Measurements from ENCODE around the gene CBFA2T2.

CBFA2T2 gene

DNA sequence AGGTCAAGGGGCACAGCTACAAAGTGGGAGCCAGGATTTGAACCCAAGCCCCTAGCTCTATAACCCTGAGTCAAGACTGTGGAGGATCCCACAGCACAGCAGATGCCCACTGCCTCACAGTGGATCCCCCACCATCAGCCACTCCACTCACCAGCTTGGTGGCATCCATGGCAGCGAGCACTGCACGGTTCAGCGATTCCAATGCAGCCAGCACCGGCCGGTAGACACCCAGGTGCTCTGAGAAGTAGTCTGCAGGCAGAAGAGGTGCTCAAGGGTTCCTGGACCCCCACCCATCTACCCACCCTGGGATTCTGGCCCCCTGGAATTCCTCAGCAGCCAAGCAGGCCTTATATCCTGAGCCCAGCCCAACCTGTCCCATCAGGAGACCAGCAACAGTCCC lies 179.3 kb downstream of the CBFA2T2 start:
- TF ChIP-seq, protein P1, sequence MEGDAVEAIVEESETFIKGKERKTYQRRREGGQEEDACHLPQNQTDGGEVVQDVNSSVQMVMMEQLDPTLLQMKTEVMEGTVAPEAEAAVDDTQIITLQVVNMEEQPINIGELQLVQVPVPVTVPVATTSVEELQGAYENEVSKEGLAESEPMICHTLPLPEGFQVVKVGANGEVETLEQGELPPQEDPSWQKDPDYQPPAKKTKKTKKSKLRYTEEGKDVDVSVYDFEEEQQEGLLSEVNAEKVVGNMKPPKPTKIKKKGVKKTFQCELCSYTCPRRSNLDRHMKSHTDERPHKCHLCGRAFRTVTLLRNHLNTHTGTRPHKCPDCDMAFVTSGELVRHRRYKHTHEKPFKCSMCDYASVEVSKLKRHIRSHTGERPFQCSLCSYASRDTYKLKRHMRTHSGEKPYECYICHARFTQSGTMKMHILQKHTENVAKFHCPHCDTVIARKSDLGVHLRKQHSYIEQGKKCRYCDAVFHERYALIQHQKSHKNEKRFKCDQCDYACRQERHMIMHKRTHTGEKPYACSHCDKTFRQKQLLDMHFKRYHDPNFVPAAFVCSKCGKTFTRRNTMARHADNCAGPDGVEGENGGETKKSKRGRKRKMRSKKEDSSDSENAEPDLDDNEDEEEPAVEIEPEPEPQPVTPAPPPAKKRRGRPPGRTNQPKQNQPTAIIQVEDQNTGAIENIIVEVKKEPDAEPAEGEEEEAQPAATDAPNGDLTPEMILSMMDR (IDR thresholded peaks at IDR 0.05) = no peak

DNA sequence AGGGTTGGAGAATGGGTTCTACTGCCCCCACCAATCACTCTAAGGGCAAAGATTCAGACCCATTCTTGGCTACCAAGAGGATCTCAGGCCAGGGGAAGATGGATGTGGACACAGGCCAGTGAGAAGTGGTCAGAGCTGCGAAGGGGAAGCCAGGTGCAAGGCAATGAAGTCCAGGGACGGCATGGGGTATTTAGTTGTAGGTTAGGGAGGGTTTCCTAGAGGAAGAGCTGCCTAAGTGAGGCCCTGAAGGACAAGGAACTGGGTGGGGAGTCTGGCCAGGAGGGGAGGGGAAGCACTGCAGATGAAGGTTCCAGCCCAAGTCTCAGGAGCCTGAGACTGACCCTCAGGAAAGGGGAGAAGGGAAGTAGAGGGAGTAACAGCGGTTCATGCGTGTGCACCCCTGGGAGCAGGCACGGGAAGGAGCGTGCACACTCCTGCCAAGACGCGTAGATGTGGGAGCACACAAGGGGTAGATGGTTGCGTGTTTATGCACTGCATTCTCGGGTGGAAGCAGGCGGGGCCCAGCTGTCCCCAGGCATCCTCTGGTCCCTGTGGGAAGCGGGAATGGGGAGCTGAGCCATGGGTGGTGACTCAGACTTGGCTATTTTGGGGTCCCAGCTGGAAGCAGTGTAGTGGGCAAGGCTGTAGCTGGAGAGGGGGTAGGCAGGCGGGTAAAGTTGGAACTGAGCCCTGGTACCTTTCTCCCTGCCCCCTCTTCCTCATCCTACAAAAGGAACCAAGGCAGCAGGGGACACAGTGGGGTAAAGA lies 180.2 kb downstream of the CBFA2T2 start:
- TF ChIP-seq, protein P1 (IDR thresholded peaks at IDR 0.05) = no peak

DNA sequence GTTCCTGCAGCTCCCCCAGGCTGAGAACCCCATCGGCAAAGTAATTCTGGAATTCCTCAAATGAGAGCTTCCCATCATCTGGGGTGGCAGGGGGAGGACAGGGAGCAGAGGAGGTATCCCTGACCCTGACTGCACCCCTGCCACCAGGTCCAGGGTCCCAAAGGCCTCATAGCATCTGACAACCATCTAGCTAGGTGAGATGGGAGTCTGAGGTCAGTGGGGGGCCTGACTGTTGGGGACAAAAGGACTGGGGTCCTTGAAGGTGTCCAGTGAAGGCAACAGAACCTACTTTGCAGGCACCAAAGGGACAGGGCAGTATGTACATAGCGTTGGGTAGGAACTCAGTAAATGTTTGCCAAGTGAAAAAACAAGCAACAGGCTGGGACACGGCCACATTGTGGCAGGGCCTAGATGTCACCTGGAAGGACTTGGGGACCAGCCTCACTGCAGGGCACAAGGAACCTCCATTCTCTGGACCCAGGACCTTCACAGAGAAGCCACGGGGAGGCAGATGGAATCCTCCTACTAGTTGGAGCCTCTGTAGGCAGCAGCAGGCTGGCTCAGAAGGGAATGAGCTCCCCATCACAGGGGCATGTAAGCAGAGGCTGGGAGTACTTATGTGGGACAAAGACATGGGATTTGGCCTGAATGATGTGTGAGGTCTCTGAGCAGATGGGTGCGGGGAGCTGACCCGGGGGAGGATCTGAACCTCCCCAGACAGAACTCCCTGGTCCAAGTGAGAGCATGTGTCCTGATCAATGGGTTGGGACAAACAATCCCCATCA lies 181.0 kb downstream of the CBFA2T2 start:
- TF ChIP-seq, protein P1 (IDR thresholded peaks at IDR 0.05) = no peak

DNA sequence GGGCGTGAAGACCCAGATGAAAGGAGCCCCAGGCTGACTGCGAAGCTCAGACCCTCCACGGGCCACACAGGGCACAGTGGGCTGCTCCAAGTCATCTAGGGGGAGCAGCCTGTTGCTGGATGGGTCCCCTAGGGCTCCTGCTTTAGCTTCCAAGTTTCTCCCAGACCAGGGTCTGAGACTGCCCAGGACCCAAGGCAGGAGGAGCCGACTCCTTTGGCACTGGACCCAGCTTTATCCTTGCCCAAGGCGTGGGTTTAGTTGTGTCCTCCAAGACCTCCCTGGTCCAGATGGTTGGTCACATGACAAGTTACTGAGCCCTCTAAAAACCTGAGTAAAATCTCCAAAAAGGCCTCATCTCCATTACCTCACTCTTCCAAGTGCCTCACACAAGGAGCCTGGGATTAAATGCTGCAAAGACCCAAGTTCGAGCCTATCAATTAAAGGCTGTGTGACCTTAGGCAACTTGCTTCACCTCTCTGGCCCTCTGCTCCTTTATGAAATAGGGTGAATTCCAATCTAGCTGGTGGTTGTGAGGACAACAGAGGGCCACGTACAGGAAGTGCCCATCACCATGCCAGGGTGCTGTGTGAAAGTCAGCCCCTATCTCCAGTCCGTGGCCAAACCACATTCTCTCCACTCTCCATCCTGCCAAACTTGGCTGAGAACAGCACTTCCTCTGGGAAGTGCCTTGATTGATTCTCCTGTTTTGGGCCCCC lies 181.8 kb downstream of the CBFA2T2 start:
- TF ChIP-seq, protein P1 (IDR thresholded peaks at IDR 0.05) = no peak

DNA sequence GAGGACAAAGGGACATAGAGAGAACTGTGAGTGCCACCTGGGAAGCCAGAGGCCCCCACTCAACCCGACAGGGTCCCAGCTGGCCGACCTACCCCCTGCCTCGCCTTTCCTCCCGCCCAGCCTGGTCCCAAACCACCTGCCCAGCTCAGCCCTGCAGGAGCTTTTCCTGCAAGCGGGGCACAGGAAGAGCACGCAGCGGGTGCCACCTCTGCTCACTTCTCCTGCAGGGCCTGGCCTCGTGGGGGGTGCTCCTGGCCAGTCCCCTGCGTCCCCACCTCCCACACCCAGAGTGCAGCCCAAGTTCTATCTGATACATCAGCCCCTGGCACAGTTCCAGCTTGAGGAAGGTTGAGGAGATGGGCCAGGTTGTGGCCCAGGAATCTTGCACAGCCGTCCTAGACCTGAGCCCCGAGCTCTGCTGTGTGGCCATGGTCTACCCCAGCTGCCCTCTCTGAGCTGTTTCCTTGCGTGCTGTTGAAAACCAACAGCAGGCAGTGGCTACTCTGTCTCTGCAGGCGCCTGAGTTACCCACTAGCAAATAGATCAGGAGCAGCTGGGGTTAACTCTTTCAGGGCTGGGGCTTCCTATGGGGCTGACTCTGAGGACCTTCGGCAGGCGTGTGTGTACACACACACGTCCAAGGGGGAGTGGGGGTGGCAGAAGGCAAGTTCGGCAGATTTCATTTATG lies 182.7 kb downstream of the CBFA2T2 start:
- TF ChIP-seq, protein P1 (IDR thresholded peaks at IDR 0.05) = no peak

DNA sequence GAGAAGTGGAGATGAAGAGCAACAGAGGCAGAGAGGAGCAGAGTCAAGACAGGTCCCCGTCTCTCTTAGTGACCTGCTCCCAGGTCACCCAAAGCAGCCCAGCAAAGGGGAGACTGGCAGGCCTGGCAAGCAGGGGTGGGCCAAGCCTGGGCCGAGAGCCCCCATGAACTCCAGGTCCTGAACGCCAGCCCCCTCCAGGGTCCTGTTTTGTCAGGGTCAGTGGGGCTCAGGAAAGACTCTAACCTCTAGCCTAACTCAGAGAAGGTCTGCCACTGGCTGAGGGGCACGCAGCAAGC lies 183.2 kb downstream of the CBFA2T2 start:
- TF ChIP-seq, protein P1 (IDR thresholded peaks at IDR 0.05) = no peak

Measured in LNCAP (cell line).